Right lobe of liver (tissue), 4 donors: ENCODE measurements around the gene PDSS2.

Source experiments
- CTCF ChIP-seq, 4 donors: fragments of 200-600 bp in 3 of 4; fragments of 450-650 bp in 1 of 4; IDR thresholded peaks; one replicate each; pipeline versions ENCODE4 v1.5.1 to v1.8.0; 2016 to 2022; ENCODE audit warnings: antibody characterized with exemption in 4 of 4, mild to moderate bottlenecking in 2 of 4
- POLR2A ChIP-seq: fragments of 450-650 bp; IDR thresholded peaks from one replicate; pipeline ENCODE4 v1.6.1; 2017; ENCODE audit warnings: antibody characterized with exemption, mild to moderate bottlenecking
- donor health status: DM: no; HTN: no; CAD: no.
- donor health status: DM: no; HTN: no; CAD: no.
- donor health status: DM: no; HTN: yes; CAD: no.

GRCh38 chr6:107396211-107396610 lies 63.2 kb downstream of the PDSS2 start:
- TF ChIP-seq CTCF (IDR thresholded peaks at IDR 0.05) (no peak), POLR2A (no peak)
